GM21360 (cell line): Measurements from ENCODE around the gene IRX2.

ENCODE experiments used
- ATAC-seq: cut with Tn5 transposase; IDR thresholded peaks from one replicate; pipeline ENCODE4 v1.9.1; 2021; ENCODE audit warnings: mild to moderate bottlenecking, moderate library complexity; ENCODE audit not compliant: unreplicated experiment

IRX2 gene

GRCh38 chr5:2756211-2757152 is 5.0 kb upstream of the IRX2 start:
- no peak for ATAC-seq

GRCh38 chr5:2755681-2756171 is 4.2 kb upstream of the IRX2 start:
- no peak for ATAC-seq

- ATAC-seq, result no peak
These were observed 3.7 kb upstream of the IRX2 start for GRCh38 chr5:2755076-2755680.

GRCh38 chr5:2754581-2755075 is 3.2 kb upstream of the IRX2 start:
- ATAC-seq, result no peak

GRCh38 chr5:2753452-2754420 is 2.3 kb upstream of the IRX2 start:
- no peak for ATAC-seq

- ATAC-seq, result no peak
These were observed 1.5 kb upstream of the IRX2 start for GRCh38 chr5:2752821-2753439.

- no peak for ATAC-seq
These were observed 763 bp upstream of the IRX2 start for GRCh38 chr5:2752059-2752820.

- ATAC-seq, result no peak
These were observed 566 bp downstream of the IRX2 start for GRCh38 chr5:2750758-2751464.

- ATAC-seq, result no peak
These were observed 1.3 kb downstream of the IRX2 start for GRCh38 chr5:2750026-2750757.

- ATAC-seq, result no peak
These were observed 1.9 kb downstream of the IRX2 start for GRCh38 chr5:2749514-2750025.

- no peak for ATAC-seq
These were observed 2.5 kb downstream of the IRX2 start for GRCh38 chr5:2748861-2749513.

GRCh38 chr5:2748179-2748860 is 3.2 kb downstream of the IRX2 start:
- ATAC-seq, result no peak

- ATAC-seq, result no peak
These were observed 3.9 kb downstream of the IRX2 start for GRCh38 chr5:2747363-2748162.

- ATAC-seq, result no peak
These were observed 4.9 kb downstream of the IRX2 start for GRCh38 chr5:2746561-2747032.

- no peak for ATAC-seq
These were observed 7.0 kb downstream of the IRX2 start for GRCh38 chr5:2744485-2744884.
